GM10266 (cell line): Measurements from ENCODE around the gene CRTC1.

ENCODE experiments used
- DNase-seq: peaks from one replicate; pipeline ENCODE4 v3.0.0; 2012; ENCODE audit errors: extremely low spot score
- CTCF ChIP-seq: IDR thresholded peaks from 2 replicates; pipeline ENCODE4 v1.5.1; 2012; ENCODE audit warnings: mild to moderate bottlenecking, low read depth; ENCODE audit not compliant: control insufficient read depth, insufficient read depth; ENCODE audit errors: missing control alignments

The CRTC1 gene

GRCh38 chr19:18682807-18683108 lies 722 bp upstream of the CRTC1 start:
- DNase-seq = no peak
- TF ChIP-seq CTCF = no peak

- TF ChIP-seq CTCF = no peak
- DNase-seq = no peak
These were observed 620 bp downstream of the CRTC1 start for GRCh38 chr19:18683958-18684641.

DNA sequence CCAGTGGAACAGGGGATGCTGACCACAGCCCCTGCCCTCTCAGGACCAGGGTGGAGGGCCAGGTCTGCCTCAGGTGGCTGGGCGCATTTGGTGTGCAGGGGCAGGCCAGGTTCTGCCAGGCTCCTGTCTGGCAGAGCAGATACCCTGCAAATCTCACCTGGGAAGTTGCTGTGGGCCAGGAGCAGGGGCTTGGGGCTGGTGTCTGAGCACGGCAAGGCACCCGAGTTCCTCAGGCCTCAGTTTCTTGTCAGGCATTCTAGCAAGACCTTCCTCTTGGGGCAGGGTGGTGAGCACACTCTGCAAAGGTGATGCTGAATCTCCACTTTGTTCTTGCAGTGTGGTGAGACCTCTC lies 1.1 kb downstream of the CRTC1 start:
- DNase-seq = no peak
- no peak for TF ChIP-seq CTCF

- no peak for TF ChIP-seq CTCF
- no peak for DNase-seq
These were observed 2.2 kb downstream of the CRTC1 start for GRCh38 chr19:18685597-18686190.

DNA sequence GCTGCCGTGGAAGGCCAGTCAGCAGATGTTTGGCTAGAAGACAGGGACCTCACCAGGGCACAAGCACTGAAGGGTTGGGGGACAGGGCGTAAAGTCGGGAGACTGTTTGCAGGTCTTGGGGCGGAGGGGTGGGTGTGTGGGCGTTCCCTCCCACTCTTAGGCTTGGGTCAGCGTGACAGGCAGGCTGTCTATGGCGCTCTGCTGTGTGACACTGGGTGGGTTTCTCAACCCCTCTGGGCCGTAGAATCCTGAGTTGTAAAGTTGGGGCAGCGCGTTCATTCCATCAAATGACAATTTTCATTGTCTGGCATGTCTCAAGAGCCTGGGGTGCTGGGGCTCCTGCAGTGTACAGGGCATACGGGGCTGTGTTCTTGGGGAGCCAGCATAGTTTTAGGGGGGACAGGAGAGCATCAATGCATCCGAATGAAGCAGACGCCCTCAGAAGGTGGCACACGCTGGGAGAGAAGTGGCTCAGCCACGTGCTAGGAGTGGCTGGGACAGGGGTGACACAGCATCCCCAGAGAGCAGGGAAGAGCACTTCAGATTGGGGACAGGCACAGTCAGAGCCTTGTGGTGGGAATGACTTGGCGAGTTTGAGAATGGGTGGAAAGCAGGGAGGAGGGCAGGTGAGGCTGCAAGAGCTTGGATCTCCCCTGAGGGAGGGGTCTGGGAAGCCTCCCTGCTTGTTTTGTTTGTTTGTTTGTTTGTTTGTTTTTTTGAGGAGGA lies 4.4 kb downstream of the CRTC1 start:
- no peak for TF ChIP-seq CTCF
- DNase-seq = no peak

GRCh38 chr19:18696023-18696422 lies 12.5 kb downstream of the CRTC1 start:
- no peak for TF ChIP-seq CTCF
- no peak for DNase-seq

- TF ChIP-seq CTCF = no peak
- DNase-seq = no peak
These were observed 14.2 kb downstream of the CRTC1 start for GRCh38 chr19:18697680-18698079.
